OCI-LY3 (cell line): ENCODE results near the gene IGDCC3.

Experiments used
- H2AFZ ChIP-seq: fragments of 200-600, 300-600 bp; shearing (Covaris generic); 2 replicates; pipeline ENCODE4 v1.6.0; 2014; ENCODE audit warnings: antibody characterized with exemption, low read depth, low read length
- H3K27ac ChIP-seq: fragments of 200-600, 300-600 bp; sonication (generic); 2 replicates; pipeline ENCODE4 v1.5.1; 2014; ENCODE audit warnings: mild to moderate bottlenecking, low read length, moderate library complexity, mixed read lengths
- H3K27me3 ChIP-seq: fragments of 200-600, 300-600 bp; sonication (generic); 2 replicates; pipeline ENCODE4 v1.6.1; 2014; ENCODE audit warnings: low read depth, low read length, mixed read lengths
- H3K36me3 ChIP-seq: fragments of 200-600, 300-600 bp; sonication (generic); replicated peaks from 2 replicates; pipeline ENCODE3; 2014; ENCODE audit warnings: low read depth, low read length, mixed read lengths
- H3K4me1 ChIP-seq: fragments of 300-600, 200-600 bp; sonication (generic); 2 replicates; pipeline ENCODE4 v1.6.1; 2014; ENCODE audit warnings: low read length, mixed read lengths
- H3K4me2 ChIP-seq: fragments of 200-600, 300-600 bp; sonication (generic); 2 replicates; pipeline ENCODE4 v1.6.1; 2014; ENCODE audit warnings: low read length, mixed read lengths
- H3K4me3 ChIP-seq: fragments of 300-600, 200-600 bp; sonication (generic); 2 replicates; pipeline ENCODE4 v1.5.1; 2014; ENCODE audit warnings: antibody characterized with exemption, mild to moderate bottlenecking, low read length, moderate library complexity
- H3K79me2 ChIP-seq: fragments of 300-600, 200-600 bp; shearing (Covaris generic); 2 replicates; pipeline ENCODE4 v1.6.1; 2014; ENCODE audit warnings: mild to moderate bottlenecking, low read length, mixed read lengths
- H3K9ac ChIP-seq: fragments of 300-600, 200-600 bp; shearing (Covaris generic); 2 replicates; pipeline ENCODE4 v1.6.0; 2014; ENCODE audit warnings: mild to moderate bottlenecking, low read length, moderate library complexity
- H3K9me3 ChIP-seq: fragments of 200-600, 300-600 bp; shearing (Covaris generic); 2 replicates; pipeline ENCODE4 v1.6.1; 2014; ENCODE audit warnings: low read length, mixed read lengths; ENCODE audit not compliant: insufficient read depth
- H4K20me1 ChIP-seq: fragments of 200-600, 300-600 bp; sonication (generic); 2 replicates; pipeline ENCODE4 v1.6.1; 2016; ENCODE audit warnings: low read length, mixed read lengths; ENCODE audit not compliant: insufficient read depth
- CTCF ChIP-seq: fragments of 200-600, 300-600 bp; sonication (generic); IDR thresholded peaks from 2 replicates; pipeline ENCODE4 v1.5.1; 2014; ENCODE audit warnings: antibody characterized with exemption, low read length, low read depth
- EZH2phosphoT487 ChIP-seq: fragments of 200-600 bp; shearing (Covaris generic); IDR thresholded peaks from 2 replicates; pipeline ENCODE4 v1.6.1; 2018; ENCODE audit warnings: antibody characterized with exemption, mixed run types, low read depth

Gene IGDCC3

GRCh38 chr15:65286069-65286703 lies 91.6 kb downstream of the IGDCC3 start:
- no peak for TF ChIP-seq CTCF
- no peak for TF ChIP-seq EZH2phosphoT487
- H3K9me3 ChIP-seq = no peaks in the 10 kb centered on the region
- H3K36me3 ChIP-seq = no peaks in the 10 kb centered on the region
- peaks cover 17% of the 10 kb centered on the region for H3K4me1 ChIP-seq
- no peaks in the 10 kb centered on the region for H3K79me2 ChIP-seq
- peak overlapping the region; percentile 90 for H3K4me2 ChIP-seq
- H3K4me3 ChIP-seq = peak overlapping the region; percentile 83
- H4K20me1 ChIP-seq = no peaks in the 10 kb centered on the region
- peak overlapping the region; percentile 75 for H3K9ac ChIP-seq
- H2AFZ ChIP-seq = peak overlapping the region; percentile 34
- H3K27me3 ChIP-seq = 0 out of 2 replicates have a peak, but pooled peaks cover 3% of the 10 kb centered on the region
- peak overlapping the region; percentile 12; the same call in 1 of the 2 replicates for H3K27ac ChIP-seq

GRCh38 chr15:65285291-65286068 lies 92.3 kb downstream of the IGDCC3 start:
- peak overlapping the region; percentile 34; the same call in 1 of the 2 replicates for H2AFZ ChIP-seq
- 0 out of 2 replicates have a peak, but pooled peaks cover 3% of the 10 kb centered on the region for H3K27me3 ChIP-seq
- no peak for TF ChIP-seq CTCF
- no peak for TF ChIP-seq EZH2phosphoT487

GRCh38 chr15:65278480-65278879 lies 99.3 kb downstream of the IGDCC3 start:
- H3K27ac ChIP-seq = no peak overlapping the region
- no peak overlapping the region for H3K4me2 ChIP-seq
- H3K27me3 ChIP-seq = no peaks in the 10 kb centered on the region
- TF ChIP-seq CTCF = no peak
- no peak for TF ChIP-seq EZH2phosphoT487
- H3K79me2 ChIP-seq = no peaks in the 10 kb centered on the region
- H3K36me3 ChIP-seq = no peaks in the 10 kb centered on the region
- no peaks in the 10 kb centered on the region for H3K9me3 ChIP-seq
- no peaks in the 10 kb centered on the region for H4K20me1 ChIP-seq
- H3K4me3 ChIP-seq = no peak overlapping the region
- no peak overlapping the region for H2AFZ ChIP-seq
- H3K4me1 ChIP-seq = no peaks in the 10 kb centered on the region
- no peak overlapping the region for H3K9ac ChIP-seq

More at GRCh38 chr15:65285291-65286068, 92.3 kb downstream of the IGDCC3 start:
- Histone ChIP-seq H3K79me2 (no peaks in the 10 kb centered on the region), H3K4me2 (peak overlapping the region; percentile 90), H3K9ac (peak overlapping the region; percentile 75), H3K27ac (no peak overlapping the region), H3K9me3 (no peaks in the 10 kb centered on the region), H3K36me3 (no peaks in the 10 kb centered on the region), H3K4me3 (peak overlapping the region; percentile 83), H3K4me1 (peaks cover 17% of the 10 kb centered on the region), H4K20me1 (no peaks in the 10 kb centered on the region)
